Natural killer cell treated with Interleukin-12 subunit alpha and Interleukin-12 subunit beta and Interleukin-15 and Interleukin-18, amount 100 ng/mL, for 72 hours (primary cell): ENCODE measurements around the gene KCNQ2. TPM values are rescaled to one million over a fixed set of nuclear protein-coding genes. Genes with fewer than 3 reads are reported as not detected.

Source experiments
- ATAC-seq, 2 donors: fragments of 150-1000 bp; cut with Tn5 transposase in 1 of 2; sonication (Bioruptor Pico), chemical (Tn5 transposase) in 1 of 2; 2 replicates each; pipeline ENCODE4 v1.10.0; 2021
- DNase-seq: peaks from one replicate; pipeline ENCODE4 v3.0.0; 2022; ENCODE audit warnings: low spot score
- H3K27ac Mint-ChIP-seq, 2 donors: 1 replicate in 1 of 2; 2 replicates in 1 of 2; pipeline ENCODE4 v1.8.0; 2022; ENCODE audit warnings: mixed read lengths in 2 of 2, mild to moderate bottlenecking in 1 of 2, moderate library complexity in 1 of 2
- H3K27me3 Mint-ChIP-seq, 2 donors: 1 replicate in 1 of 2; 2 replicates in 1 of 2; pipeline ENCODE4 v1.8.0; 2022; ENCODE audit warnings: mixed read lengths in 2 of 2
- H3K36me3 Mint-ChIP-seq: one replicate; pipeline ENCODE4 v1.8.0; 2022; ENCODE audit warnings: mixed read lengths
- H3K4me1 Mint-ChIP-seq, 2 donors: 1 replicate in 1 of 2; 2 replicates in 1 of 2; pipeline ENCODE4 v1.8.0; 2022; ENCODE audit warnings: low read depth in 2 of 2, mixed read lengths in 2 of 2, mild to moderate bottlenecking in 1 of 2
- H3K4me3 Mint-ChIP-seq: one replicate; pipeline ENCODE4 v1.8.0; 2022; ENCODE audit warnings: mixed read lengths
- H3K9me3 Mint-ChIP-seq: 2 replicates; pipeline ENCODE4 v1.8.0; 2022; ENCODE audit warnings: mixed read lengths
- total RNA-seq, 2 donors: library from RNA; stranded (reverse); gene quantifications; one replicate each; pipeline ENCODE4 v1.2.3, GENCODE V29; 2022

Gene KCNQ2
- total RNA-seq, 2 donors from 2014 or later, result not detected

- Mint-ChIP-seq H3K4me3 (no peak overlapping the region), H3K4me1 (no peaks in the 10 kb centered on the region), H3K27ac (no peak overlapping the region), H3K9me3 (no peaks in the 10 kb centered on the region), H3K27me3 (peaks cover 0 to 11% of the 10 kb centered on the region in 2 donors), H3K36me3 (no peaks in the 10 kb centered on the region)
- ATAC-seq (no peak), DNase-seq (no peak)
Measured at GRCh38 chr20:63452821-63453523, 19.5 kb downstream of the KCNQ2 start.

DNA sequence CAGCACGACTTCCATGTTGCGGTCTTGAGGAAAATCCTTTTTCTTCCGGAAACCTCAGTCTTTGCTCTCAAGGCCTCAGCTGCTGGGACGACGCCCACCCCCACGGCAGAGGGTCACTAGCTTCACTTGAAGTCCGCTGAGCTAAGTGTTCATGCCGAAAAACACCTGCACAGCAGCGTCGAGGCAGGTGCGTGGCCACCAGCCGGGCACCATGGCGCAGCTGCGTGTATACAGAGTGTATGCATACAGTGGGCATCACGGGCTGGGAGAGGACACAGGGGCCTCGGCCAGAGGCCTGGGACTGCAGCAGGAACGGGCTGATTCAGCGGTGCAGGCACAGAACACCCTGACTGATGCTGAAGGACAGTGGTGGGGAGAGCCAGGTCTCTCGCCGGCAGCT lies 20.1 kb downstream of the KCNQ2 start:
- Mint-ChIP-seq H3K4me1 (no peaks in the 10 kb centered on the region), H3K36me3 (no peaks in the 10 kb centered on the region), H3K27me3 (peaks cover 6 to 13% of the 10 kb centered on the region in 2 donors), H3K4me3 (no peak overlapping the region), H3K27ac (no peak overlapping the region), H3K9me3 (no peaks in the 10 kb centered on the region)
- DNase-seq (no peak), ATAC-seq (no peak)

DNA sequence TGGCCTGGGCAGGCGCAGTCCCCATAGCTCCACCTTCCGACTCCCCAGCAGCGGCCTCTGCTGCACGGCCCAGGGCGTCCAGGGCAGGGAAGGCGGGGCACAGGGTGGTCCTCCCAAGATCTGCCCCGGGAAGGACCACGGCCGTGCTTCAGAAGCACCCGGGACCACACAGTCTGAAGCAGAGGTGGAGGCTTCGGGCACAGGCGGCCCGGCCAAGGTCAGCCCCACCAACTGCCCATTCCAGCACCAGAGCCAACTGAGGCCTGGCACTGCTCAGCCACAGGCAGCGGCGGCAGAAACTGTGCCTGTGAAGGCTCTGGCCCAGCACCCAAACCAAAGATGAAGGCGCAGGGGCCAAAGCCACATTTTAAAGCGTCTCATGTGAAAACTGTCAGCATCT lies 20.6 kb downstream of the KCNQ2 start:
- ATAC-seq, result no peak
- Mint-ChIP-seq H3K4me3 (no peak overlapping the region), H3K27me3 (peaks cover 9 to 17% of the 10 kb centered on the region in 2 donors), H3K27ac (no peak overlapping the region), H3K4me1 (no peaks in the 10 kb centered on the region), H3K9me3 (no peaks in the 10 kb centered on the region), H3K36me3 (no peaks in the 10 kb centered on the region)
- no peak for DNase-seq

DNA sequence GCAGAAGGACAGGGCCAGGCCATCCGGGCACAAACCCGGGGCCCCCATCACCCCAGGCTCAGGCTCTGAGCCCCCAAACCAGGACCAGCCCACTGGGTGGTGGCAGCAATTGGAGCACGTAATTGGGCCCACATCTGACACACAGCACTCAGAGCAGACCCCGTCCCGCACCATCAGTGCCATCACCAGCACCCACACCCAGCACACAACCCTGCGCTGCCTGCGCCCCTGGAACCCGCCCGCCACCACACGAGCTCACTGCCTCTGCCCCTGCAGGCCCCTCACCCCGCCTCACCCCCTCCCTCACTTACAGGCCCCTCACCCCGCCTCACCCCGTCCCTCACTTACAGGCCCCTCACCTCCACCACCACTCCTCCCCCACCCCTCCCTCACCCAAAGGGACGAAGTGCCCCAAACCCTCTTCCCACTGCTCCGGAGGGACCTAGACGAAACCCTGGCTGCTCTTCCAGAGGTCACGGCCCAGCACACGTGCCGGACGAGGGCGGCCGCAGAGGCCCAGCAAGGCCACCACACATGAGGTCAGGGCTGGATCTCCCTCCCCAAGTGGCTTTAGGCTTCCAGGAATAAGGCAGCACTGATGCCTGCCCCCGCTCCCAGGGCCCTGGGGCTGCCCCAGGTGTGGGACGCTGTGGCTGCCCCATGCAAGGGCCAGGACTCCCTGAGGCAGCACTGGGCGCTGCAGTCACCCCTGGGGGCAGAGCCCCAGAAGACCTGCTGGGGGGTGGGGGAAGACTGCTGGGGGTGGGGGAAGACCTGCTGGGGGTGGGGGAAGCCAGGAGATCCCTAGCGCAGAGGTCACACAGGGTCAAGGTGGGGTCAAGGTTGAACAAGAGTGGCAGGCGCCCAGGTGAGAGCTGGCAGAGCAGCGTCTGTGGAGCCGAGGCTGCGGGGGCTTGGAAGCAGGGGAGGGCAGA lies 22.4 kb downstream of the KCNQ2 start:
- no peak for DNase-seq
- peaks cover 9 to 13% of the 10 kb centered on the region in 2 donors for H3K27me3 Mint-ChIP-seq
- no peaks in the 10 kb centered on the region for H3K36me3 Mint-ChIP-seq
- no peak overlapping the region for H3K4me3 Mint-ChIP-seq
- ATAC-seq, result no peak
- no peaks in the 10 kb centered on the region for H3K4me1 Mint-ChIP-seq
- H3K9me3 Mint-ChIP-seq, result no peaks in the 10 kb centered on the region
- H3K27ac Mint-ChIP-seq, result no peak overlapping the region

DNA sequence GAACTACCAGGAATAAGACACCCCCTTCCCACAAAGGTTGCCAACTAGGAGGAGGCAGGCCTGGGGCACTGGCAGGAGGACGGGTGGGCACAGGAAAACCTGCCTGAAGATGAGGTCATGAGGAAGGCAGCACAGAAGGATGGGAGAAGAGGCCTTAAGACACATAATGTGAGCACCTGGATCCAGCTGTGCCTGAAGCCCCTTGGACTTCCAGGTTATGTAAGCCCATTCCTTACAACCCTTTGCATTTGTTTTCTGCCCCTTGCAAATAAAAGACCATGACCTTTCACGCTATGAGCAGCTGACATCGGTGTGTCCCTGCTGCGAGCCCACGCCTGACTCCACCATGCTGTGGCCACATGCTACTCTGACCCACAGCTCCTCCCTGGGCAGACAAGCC lies 23.4 kb downstream of the KCNQ2 start:
- no peak overlapping the region for H3K4me3 Mint-ChIP-seq
- peaks cover 9 to 11% of the 10 kb centered on the region in 2 donors for H3K27me3 Mint-ChIP-seq
- H3K9me3 Mint-ChIP-seq, result no peaks in the 10 kb centered on the region
- no peak for ATAC-seq
- H3K27ac Mint-ChIP-seq, result no peak overlapping the region
- DNase-seq, result no peak
- H3K36me3 Mint-ChIP-seq, result no peaks in the 10 kb centered on the region
- H3K4me1 Mint-ChIP-seq, result no peaks in the 10 kb centered on the region

DNA sequence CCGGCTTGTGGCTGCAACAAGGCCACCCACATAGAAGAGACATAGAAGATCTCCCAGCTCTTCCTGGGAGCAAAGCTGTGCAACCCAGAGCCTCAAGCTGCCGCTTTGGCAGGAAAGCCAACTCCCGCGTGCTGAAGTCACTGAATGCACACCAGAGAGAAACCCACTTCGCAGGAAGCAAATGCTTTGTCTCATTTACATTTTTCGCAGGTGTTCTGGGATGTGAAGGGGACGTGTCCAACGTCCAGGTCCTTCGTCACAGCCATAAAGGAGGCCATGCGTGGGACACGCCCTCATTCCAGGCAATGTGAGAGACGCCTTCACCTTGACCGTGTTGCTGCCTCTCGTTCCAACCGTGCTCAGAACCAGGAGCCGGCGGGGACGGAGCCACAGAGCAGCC lies 24.4 kb downstream of the KCNQ2 start:
- Mint-ChIP-seq H3K27me3 (peaks cover 9% of the 10 kb centered on the region in 2 donors), H3K9me3 (peaks cover 3% of the 10 kb centered on the region), H3K4me3 (no peak overlapping the region), H3K4me1 (peaks cover 3% of the 10 kb centered on the region in 2 donors), H3K36me3 (no peaks in the 10 kb centered on the region), H3K27ac (no peak overlapping the region)
- ATAC-seq (no peak), DNase-seq (no peak)

- Mint-ChIP-seq H3K27ac (peak overlapping the region in 1 of 2 donors; percentile 6), H3K9me3 (peaks cover 7% of the 10 kb centered on the region), H3K4me3 (no peak overlapping the region), H3K36me3 (no peaks in the 10 kb centered on the region), H3K4me1 (peaks cover 8 to 10% of the 10 kb centered on the region in 2 donors), H3K27me3 (peaks cover 9% of the 10 kb centered on the region in 2 donors)
- DNase-seq, result no peak
- no peak for ATAC-seq
Measured at GRCh38 chr20:63447320-63447719, 25.1 kb downstream of the KCNQ2 start.

GRCh38 chr20:63446216-63447024 lies 26.0 kb downstream of the KCNQ2 start:
- ATAC-seq (no peak), DNase-seq (no peak)
- Mint-ChIP-seq H3K36me3 (no peaks in the 10 kb centered on the region), H3K9me3 (peaks cover 7% of the 10 kb centered on the region), H3K27ac (no peak overlapping the region), H3K4me3 (no peak overlapping the region), H3K27me3 (peaks cover 9% of the 10 kb centered on the region in 2 donors), H3K4me1 (peaks cover 14% of the 10 kb centered on the region in 2 donors)

DNA sequence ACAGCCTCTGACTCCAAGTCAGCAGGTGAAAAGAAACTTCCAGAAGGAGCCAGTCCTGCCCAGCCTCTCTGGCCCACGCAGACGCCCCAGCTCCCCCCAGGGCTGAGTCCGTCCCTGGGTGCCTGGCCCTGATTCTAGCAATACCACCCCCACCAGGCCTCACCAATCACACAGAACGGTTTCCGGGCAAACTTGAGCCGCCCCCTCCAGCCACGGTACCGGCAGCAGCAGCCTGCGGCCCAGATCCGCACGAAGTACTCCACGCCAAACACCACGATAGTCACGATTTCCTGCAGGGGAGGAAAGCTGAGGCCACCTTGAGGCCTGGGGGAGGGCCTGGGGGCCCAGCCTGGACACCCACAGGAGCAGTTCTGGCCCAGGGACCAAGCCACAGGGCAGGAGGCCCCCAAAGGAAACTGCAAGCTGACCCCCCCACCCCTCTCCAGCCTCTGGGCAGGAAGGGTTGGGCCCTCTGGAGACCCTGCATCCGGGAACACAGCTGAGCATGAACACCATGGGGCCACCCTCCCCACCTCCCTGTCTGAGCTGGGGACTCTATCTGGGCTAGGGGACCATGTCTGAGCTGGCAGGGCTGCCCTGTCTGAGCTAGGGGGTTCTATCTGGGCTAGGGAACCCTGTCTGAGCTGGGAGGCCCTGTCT lies 27.2 kb downstream of the KCNQ2 start:
- H3K9me3 Mint-ChIP-seq, result peaks cover 7% of the 10 kb centered on the region
- H3K4me3 Mint-ChIP-seq, result no peak overlapping the region
- H3K27me3 Mint-ChIP-seq, result peaks cover 8 to 9% of the 10 kb centered on the region in 2 donors
- DNase-seq (no peak), ATAC-seq (no peak)
- no peak overlapping the region for H3K27ac Mint-ChIP-seq
- H3K4me1 Mint-ChIP-seq, result peaks cover 18% of the 10 kb centered on the region in 2 donors
- H3K36me3 Mint-ChIP-seq, result no peaks in the 10 kb centered on the region

- Mint-ChIP-seq H3K4me3 (no peak overlapping the region), H3K36me3 (no peaks in the 10 kb centered on the region), H3K27me3 (peaks cover 8 to 9% of the 10 kb centered on the region in 2 donors), H3K27ac (no peak overlapping the region), H3K4me1 (peaks cover 18% of the 10 kb centered on the region in 2 donors), H3K9me3 (peaks cover 7% of the 10 kb centered on the region)
- ATAC-seq (no peak), DNase-seq (no peak)
Measured at GRCh38 chr20:63444548-63444947, 27.9 kb downstream of the KCNQ2 start.

- DNase-seq (no peak), ATAC-seq (no peak)
- no peak overlapping the region for H3K27ac Mint-ChIP-seq
- H3K4me3 Mint-ChIP-seq, result no peak overlapping the region
- peaks cover 7% of the 10 kb centered on the region for H3K9me3 Mint-ChIP-seq
- H3K27me3 Mint-ChIP-seq, result peaks cover 8 to 9% of the 10 kb centered on the region in 2 donors
- H3K4me1 Mint-ChIP-seq, result peaks cover 18% of the 10 kb centered on the region in 2 donors
- H3K36me3 Mint-ChIP-seq, result no peaks in the 10 kb centered on the region
Measured at GRCh38 chr20:63443606-63444395, 28.7 kb downstream of the KCNQ2 start.

- Mint-ChIP-seq H3K9me3 (peaks cover 7% of the 10 kb centered on the region), H3K4me3 (no peak overlapping the region), H3K27ac (no peak overlapping the region), H3K27me3 (peaks cover under 1 to 6% of the 10 kb centered on the region in 2 donors), H3K36me3 (no peaks in the 10 kb centered on the region), H3K4me1 (peaks cover 18% of the 10 kb centered on the region in 2 donors)
- no peak for DNase-seq
- ATAC-seq, result peak in 1 of 2 donors; percentile 52
Measured at GRCh38 chr20:63442100-63442493, 30.4 kb downstream of the KCNQ2 start.
